Measurements from ENCODE around the gene APLN. TPM values are rescaled to one million over a fixed set of nuclear protein-coding genes. Genes with fewer than 3 reads are reported as not detected.

The APLN gene
- total RNA-seq, 1 donor from 2014 or later = 2.2 TPM

DNA sequence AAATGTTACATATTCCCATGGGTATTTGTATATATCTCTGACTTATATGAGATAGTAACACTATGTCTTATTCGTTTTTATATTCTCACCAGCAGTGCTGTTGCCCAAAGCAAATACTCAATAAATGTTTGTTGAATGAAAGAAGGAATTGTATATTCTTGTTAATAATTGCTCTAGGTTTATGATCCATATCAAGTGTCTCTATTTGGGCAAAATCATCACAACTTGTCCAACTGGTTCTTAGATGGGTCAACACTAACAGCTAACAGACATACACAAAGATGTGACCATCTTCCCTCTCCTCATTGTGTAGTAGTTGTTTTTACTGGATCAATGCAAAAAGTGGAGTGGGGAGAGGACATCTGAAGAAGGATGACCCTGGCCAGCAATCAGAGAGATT, 6.6 kb upstream of the APLN start:
- no peaks in the 10 kb centered on the region for H3K36me3 ChIP-seq
- H3K27me3 ChIP-seq = no peaks in the 10 kb centered on the region
- H3K27ac ChIP-seq = no peak overlapping the region
- no peak overlapping the region for H3K4me3 ChIP-seq
- H3K4me1 ChIP-seq = peaks cover 0 to 15% of the 10 kb centered on the region in 2 donors
- no peaks in the 10 kb centered on the region for H3K9me3 ChIP-seq
- intact Hi-C loops (cut with DNase I) = no loop called here
- no peak for DNase-seq (ENCODE audit: low spot score in 2 of 2)
- TF ChIP-seq, protein P1, sequence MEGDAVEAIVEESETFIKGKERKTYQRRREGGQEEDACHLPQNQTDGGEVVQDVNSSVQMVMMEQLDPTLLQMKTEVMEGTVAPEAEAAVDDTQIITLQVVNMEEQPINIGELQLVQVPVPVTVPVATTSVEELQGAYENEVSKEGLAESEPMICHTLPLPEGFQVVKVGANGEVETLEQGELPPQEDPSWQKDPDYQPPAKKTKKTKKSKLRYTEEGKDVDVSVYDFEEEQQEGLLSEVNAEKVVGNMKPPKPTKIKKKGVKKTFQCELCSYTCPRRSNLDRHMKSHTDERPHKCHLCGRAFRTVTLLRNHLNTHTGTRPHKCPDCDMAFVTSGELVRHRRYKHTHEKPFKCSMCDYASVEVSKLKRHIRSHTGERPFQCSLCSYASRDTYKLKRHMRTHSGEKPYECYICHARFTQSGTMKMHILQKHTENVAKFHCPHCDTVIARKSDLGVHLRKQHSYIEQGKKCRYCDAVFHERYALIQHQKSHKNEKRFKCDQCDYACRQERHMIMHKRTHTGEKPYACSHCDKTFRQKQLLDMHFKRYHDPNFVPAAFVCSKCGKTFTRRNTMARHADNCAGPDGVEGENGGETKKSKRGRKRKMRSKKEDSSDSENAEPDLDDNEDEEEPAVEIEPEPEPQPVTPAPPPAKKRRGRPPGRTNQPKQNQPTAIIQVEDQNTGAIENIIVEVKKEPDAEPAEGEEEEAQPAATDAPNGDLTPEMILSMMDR (IDR thresholded peaks at IDR 0.05) = no peak

DNA sequence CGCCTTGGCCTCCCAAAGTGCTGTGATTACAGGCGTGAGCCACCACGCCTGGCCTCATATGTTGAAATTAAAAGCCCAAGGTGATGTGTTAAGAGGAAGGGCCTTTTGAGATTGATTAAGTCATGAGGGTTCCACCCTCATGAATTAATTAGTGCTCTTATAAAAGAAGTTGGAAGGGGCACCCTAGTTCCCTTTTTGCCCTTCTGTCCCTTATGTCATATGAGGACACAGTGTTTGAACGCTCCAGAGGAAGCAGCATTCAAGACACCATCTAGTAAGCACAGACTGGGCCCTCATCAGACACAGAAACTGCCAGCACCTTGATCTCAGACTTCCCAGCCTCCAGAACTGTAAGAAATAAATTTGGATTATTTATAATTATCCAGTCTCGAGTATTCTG, 5.1 kb upstream of the APLN start:
- no peaks in the 10 kb centered on the region for H3K9me3 ChIP-seq
- no peaks in the 10 kb centered on the region for H3K36me3 ChIP-seq
- no peak overlapping the region for H3K4me3 ChIP-seq
- no peak overlapping the region for H3K27ac ChIP-seq
- intact Hi-C loops (cut with DNase I) = no loop called here
- peaks cover 0 to 2% of the 10 kb centered on the region in 2 donors for H3K4me1 ChIP-seq
- TF ChIP-seq, protein P1 (IDR thresholded peaks at IDR 0.05) = no peak
- no peak for DNase-seq (ENCODE audit: low spot score in 2 of 2)
- no peaks in the 10 kb centered on the region for H3K27me3 ChIP-seq

GRCh38 chrX:129659141-129659540, 4.4 kb upstream of the APLN start:
- Histone ChIP-seq H3K36me3 (no peaks in the 10 kb centered on the region), H3K4me1 (no peaks in the 10 kb centered on the region), H3K4me3 (no peak overlapping the region), H3K27ac (no peak overlapping the region), H3K9me3 (no peaks in the 10 kb centered on the region), H3K27me3 (no peaks in the 10 kb centered on the region)
- intact Hi-C loops (cut with DNase I) = no loop called here
- no peak for DNase-seq (ENCODE audit: low spot score in 2 of 2)
- TF ChIP-seq, protein P1 (IDR thresholded peaks at IDR 0.05) = no peak

DNA sequence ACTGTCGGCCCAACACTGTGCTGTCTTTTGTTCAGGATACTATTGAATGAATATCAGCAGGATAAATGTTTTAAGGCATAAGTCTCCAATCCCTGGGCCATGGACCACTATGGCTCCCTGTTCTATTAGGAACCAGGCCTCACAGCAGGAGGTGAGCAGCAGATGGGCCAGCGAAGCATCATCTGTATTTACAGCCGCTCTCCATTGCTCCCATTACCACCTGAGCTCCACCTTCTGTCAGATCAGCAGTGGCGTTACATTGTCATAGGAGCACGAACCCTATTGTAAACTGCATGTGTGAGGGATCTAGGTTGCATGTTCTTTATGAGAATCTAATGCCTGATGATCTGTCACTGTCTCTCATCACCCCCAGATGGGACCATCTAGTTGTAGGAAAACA, 3.7 kb upstream of the APLN start:
- H3K27me3 ChIP-seq = no peaks in the 10 kb centered on the region
- DNase-seq (ENCODE audit: low spot score in 2 of 2) = no peak
- TF ChIP-seq, protein P1 (IDR thresholded peaks at IDR 0.05) = no peak
- H3K36me3 ChIP-seq = no peaks in the 10 kb centered on the region
- no peak overlapping the region for H3K27ac ChIP-seq
- H3K4me3 ChIP-seq = no peak overlapping the region
- H3K4me1 ChIP-seq = no peaks in the 10 kb centered on the region
- H3K9me3 ChIP-seq = no peaks in the 10 kb centered on the region
- intact Hi-C loops (cut with DNase I) = no loop called here

DNA sequence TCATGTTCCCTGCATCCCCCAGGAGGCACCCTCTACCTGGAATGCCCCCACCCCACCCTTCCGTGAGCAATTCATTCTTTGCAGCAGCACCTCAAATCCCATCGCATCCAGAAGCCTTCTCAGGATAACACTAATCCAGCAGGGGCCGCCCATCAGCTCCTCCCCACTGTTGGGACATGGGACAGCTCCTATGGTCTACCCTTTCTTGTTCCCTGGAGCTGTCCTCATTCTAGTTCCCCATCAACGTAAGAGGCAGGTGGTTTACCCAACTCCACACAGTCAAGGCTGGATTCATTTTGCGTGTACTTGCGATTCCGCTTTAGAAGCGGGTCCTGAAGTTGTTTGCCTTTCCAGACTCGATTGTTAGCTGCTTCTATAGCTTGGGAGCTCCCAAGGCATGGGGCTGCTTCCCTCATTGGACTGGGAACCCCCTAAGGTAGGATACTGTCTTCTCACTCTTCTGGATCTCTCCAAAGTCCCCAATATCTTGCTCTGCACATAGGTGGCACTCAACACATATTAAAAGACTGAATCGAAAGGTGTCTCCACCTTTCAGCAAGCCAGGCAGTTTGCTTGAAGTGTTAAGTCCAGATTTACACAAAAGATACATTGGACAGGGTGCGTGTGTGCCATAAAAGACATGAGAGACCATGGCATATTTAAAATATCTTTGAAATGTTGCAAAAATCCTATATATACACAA, 942 bp upstream of the APLN start:
- no peaks in the 10 kb centered on the region for H3K4me1 ChIP-seq
- TF ChIP-seq, protein P1 (IDR thresholded peaks at IDR 0.05) = no peak
- no peaks in the 10 kb centered on the region for H3K9me3 ChIP-seq
- no peak overlapping the region for H3K27ac ChIP-seq
- no peak overlapping the region for H3K4me3 ChIP-seq
- H3K27me3 ChIP-seq = no peaks in the 10 kb centered on the region
- intact Hi-C loops (cut with DNase I) = no loop called here
- peak in 1 of 2 donors; percentile 55 for DNase-seq (ENCODE audit: low spot score in 2 of 2)
- no peaks in the 10 kb centered on the region for H3K36me3 ChIP-seq

Data from ascending aorta (tissue), 2 donors.